H1 (cell line): ENCODE results near the gene INO80. TPM values are rescaled to one million over a fixed set of nuclear protein-coding genes. Genes with fewer than 3 reads are reported as not detected.
"Not testable (repeated sequence)": the region's sequence is repeated elsewhere in the genome, so short reads cannot be mapped to it uniquely, and the experiment has no call there.

Experiments
- CTCF ChIA-PET: fragments of 300-600 bp; sonication (Branson Sonifier 250); formaldehyde crosslinking; loops from one replicate; lab custom pipeline; 2021; ENCODE audit not compliant: partially characterized antibody; lab: Charles Lee
- POLR2A ChIA-PET: fragments of 300-600 bp; sonication (Branson Sonifier 250); formaldehyde crosslinking; loops from one replicate; lab custom pipeline; 2021; ENCODE audit warnings: inconsistent platforms; ENCODE audit not compliant: partially characterized antibody; lab: Charles Lee
- DNase-seq, 2 experiments: peaks; one replicate each; pipeline versions ENCODE4 v3.0.0 to v3.0.0-alpha.2; 2010 to 2022; ENCODE audit warnings: low spot score in 2 of 2, low read depth in 1 of 2, mixed read lengths in 1 of 2
- FAIRE-seq: peaks from 2 replicates; lab custom pipeline; 2011; peaks lifted over from hg19 to GRCh38; lab: Jason Lieb, UNC
- H2AFZ ChIP-seq: 2 replicates; pipeline ENCODE4 v1.8.1; 2012; ENCODE audit warnings: low read length, inconsistent platforms
- H2AK5ac ChIP-seq: 2 replicates; pipeline ENCODE4 v1.6.1; 2013; ENCODE audit warnings: low read depth, low read length
- H2BK120ac ChIP-seq: replicated peaks from 2 replicates; pipeline ENCODE3; 2013; ENCODE audit warnings: low read depth, low read length, inconsistent platforms
- H2BK12ac ChIP-seq: 2 replicates; pipeline ENCODE4 v1.6.1; 2013; ENCODE audit warnings: low read depth, low read length
- H2BK15ac ChIP-seq: 2 replicates; pipeline ENCODE4 v1.6.1; 2013; ENCODE audit warnings: low read length
- H2BK20ac ChIP-seq: 2 replicates; pipeline ENCODE4 v1.6.1; 2013; ENCODE audit warnings: low read length
- H2BK5ac ChIP-seq: 2 replicates; pipeline ENCODE4 v1.6.1; 2013; ENCODE audit warnings: low read depth, low read length
- H3K14ac ChIP-seq: 2 replicates; pipeline ENCODE4 v1.6.1; 2013; ENCODE audit warnings: inconsistent platforms; ENCODE audit not compliant: insufficient read length
- H3K18ac ChIP-seq: 2 replicates; pipeline ENCODE4 v1.6.1; 2013; ENCODE audit warnings: low read length; ENCODE audit errors: extremely low read depth
- H3K23ac ChIP-seq: 2 replicates; pipeline ENCODE4 v1.6.1; 2013; ENCODE audit warnings: inconsistent platforms; ENCODE audit not compliant: insufficient read length
- H3K23me2 ChIP-seq: 2 replicates; pipeline ENCODE4 v1.6.1; 2013; ENCODE audit warnings: low read depth, low read length
- H3K27ac ChIP-seq: 2 replicates; pipeline ENCODE4 v1.6.1; 2011; ENCODE audit warnings: low read depth, low read length, inconsistent platforms
- H3K27me3 ChIP-seq, 4 experiments: replicated peaks in 1 of 4; 1 replicate in 1 of 4; 2 replicates in 3 of 4; pipeline versions ENCODE4 v1.6.1 to v1.8.1; 2011 to 2013; ENCODE audit warnings: low read length in 3 of 4, mild to moderate bottlenecking in 3 of 4, inconsistent platforms in 2 of 4, mixed read lengths in 2 of 4, moderate library complexity in 1 of 4; ENCODE audit not compliant: control insufficient read depth in 3 of 4, insufficient read depth in 3 of 4; ENCODE audit errors: extremely low read depth in 1 of 4
- H3K36me3 ChIP-seq, 4 experiments: 2 replicates each; pipeline versions ENCODE4 v1.6.1 to v1.8.1; 2011 to 2013; ENCODE audit warnings: mild to moderate bottlenecking in 4 of 4, low read length in 3 of 4, moderate library complexity in 2 of 4, control low read depth in 1 of 4, inconsistent platforms in 1 of 4; ENCODE audit not compliant: insufficient read depth in 4 of 4, control insufficient read depth in 2 of 4
- H3K4ac ChIP-seq: replicated peaks from 2 replicates; pipeline ENCODE3; 2013; ENCODE audit warnings: low read length, low read depth, mixed read lengths, inconsistent platforms; ENCODE audit not compliant: insufficient read length
- H3K4me1 ChIP-seq, 4 experiments: replicated peaks in 1 of 4; 1 replicate in 1 of 4; 2 replicates in 3 of 4; pipeline versions ENCODE4 v1.6.1 to v1.8.1; 2011 to 2013; ENCODE audit warnings: low read length in 3 of 4, inconsistent platforms in 2 of 4, mixed read lengths in 1 of 4; ENCODE audit not compliant: insufficient read depth in 4 of 4, control insufficient read depth in 3 of 4
- H3K4me2 ChIP-seq, 2 experiments: 2 replicates each; pipeline versions ENCODE4 v1.6.1 to v1.8.1; 2011 to 2013; ENCODE audit warnings: low read depth in 2 of 2, low read length in 2 of 2, control low read depth in 1 of 2, inconsistent platforms in 1 of 2, mild to moderate bottlenecking in 1 of 2; ENCODE audit not compliant: insufficient read depth in 1 of 2
- H3K4me3 ChIP-seq, 4 experiments: fragments of 200-600, 300-600 bp in 1 of 4; sonication (generic), shearing (Covaris generic), sonication (Bioruptor Twin) in 1 of 4; 2 replicates each; pipeline versions ENCODE4 v1.5.1 to v1.8.1; 2011 to 2016; ENCODE audit warnings: low read length in 4 of 4, low read depth in 3 of 4, control low read depth in 2 of 4, inconsistent platforms in 2 of 4, mild to moderate bottlenecking in 2 of 4, mixed read lengths in 1 of 4, moderate library complexity in 1 of 4; ENCODE audit not compliant: insufficient read depth in 2 of 4; ENCODE audit errors: extremely low read depth in 1 of 4
- H3K56ac ChIP-seq: replicated peaks from 2 replicates; pipeline ENCODE3; 2013; ENCODE audit warnings: low read depth, mild to moderate bottlenecking, mixed read lengths, low read length, inconsistent platforms; ENCODE audit not compliant: insufficient read length
- H3K79me1 ChIP-seq: 2 replicates; pipeline ENCODE4 v1.6.1; 2013; ENCODE audit warnings: low read depth, low read length, control low read depth
- H3K79me2 ChIP-seq, 2 experiments: 2 replicates each; pipeline versions ENCODE4 v1.6.1 to v1.8.1; 2012 to 2013; ENCODE audit warnings: low read length in 2 of 2, mild to moderate bottlenecking in 2 of 2, inconsistent platforms in 1 of 2; ENCODE audit not compliant: insufficient read depth in 2 of 2, control insufficient read depth in 1 of 2
- H3K9ac ChIP-seq, 4 experiments: replicated peaks in 1 of 4; 1 replicate in 1 of 4; 2 replicates in 3 of 4; pipeline versions ENCODE4 v1.6.1 to v1.8.1; 2011 to 2013; ENCODE audit warnings: low read depth in 3 of 4, low read length in 3 of 4, control low read depth in 2 of 4, mild to moderate bottlenecking in 2 of 4, moderate library complexity in 2 of 4, inconsistent platforms in 1 of 4; ENCODE audit errors: extremely low read depth in 1 of 4
- H3K9me3 ChIP-seq, 2 experiments: 2 replicates each; pipeline versions ENCODE4 v1.6.1 to v1.8.1; 2012 to 2013; ENCODE audit warnings: mild to moderate bottlenecking in 2 of 2, moderate library complexity in 2 of 2, control low read depth in 1 of 2, inconsistent platforms in 1 of 2, low read depth in 1 of 2, low read length in 1 of 2, mixed read lengths in 1 of 2; ENCODE audit not compliant: insufficient read depth in 2 of 2
- H4K20me1 ChIP-seq, 2 experiments: replicated peaks in 1 of 2; 2 replicates each; pipeline versions ENCODE3 to v1.8.1; 2011 to 2013; ENCODE audit warnings: inconsistent platforms in 2 of 2, low read length in 2 of 2, mild to moderate bottlenecking in 1 of 2; ENCODE audit not compliant: insufficient read depth in 2 of 2, control insufficient read depth in 1 of 2
- H4K5ac ChIP-seq: 2 replicates; pipeline ENCODE4 v1.6.1; 2013; ENCODE audit warnings: low read length, low read depth, mixed read lengths, inconsistent platforms; ENCODE audit not compliant: insufficient read length
- H4K8ac ChIP-seq: 2 replicates; pipeline ENCODE4 v1.8.0; 2013; ENCODE audit warnings: mild to moderate bottlenecking, moderate library complexity, low read length, inconsistent platforms; ENCODE audit not compliant: insufficient read depth; ENCODE audit errors: extremely low read depth
- H4K91ac ChIP-seq: replicated peaks from 2 replicates; pipeline ENCODE3; 2013; ENCODE audit warnings: low read length, mixed read lengths, inconsistent platforms; ENCODE audit not compliant: insufficient read length
- WGBS, 2 experiments: shearing (Covaris generic) in 1 of 2; methylation state at CpG; one replicate each; pipeline versions ENCODE4 v1.1.6 to v1.1.7; 2013 to 2015; ENCODE audit warnings: low lambda C conversion rate in 2 of 2, mixed read lengths in 2 of 2, inconsistent platforms in 1 of 2, low coverage in 1 of 2, missing lambda C conversion rate in 1 of 2; ENCODE audit not compliant: insufficient replicate concordance in 2 of 2, insufficient coverage in 1 of 2, insufficient read length in 1 of 2; ENCODE audit errors: extremely low coverage in 1 of 2, missing lambda C conversion rate in 1 of 2; 5-methylcytosine and 5-hydroxymethylcytosine counted together
- polyA plus RNA-seq, 7 experiments: library from polyadenylated mRNA; depleted of rRNA in 3 of 7; stranded (reverse) in 5 of 7; unstranded in 2 of 7; fragments of >200 nt in 5 of 7; fragments of 200-250 nt in 2 of 7; gene quantifications; 1 replicate in 5 of 7; 2 replicates in 1 of 7; 4 replicates in 1 of 7; pipeline versions ENCODE4 v1.2.1 to v1.2.3, GENCODE V29; 2011 to 2013; ENCODE audit warnings: missing spikeins in 2 of 7, mixed read lengths in 2 of 7
- total RNA-seq: library from RNA; stranded (reverse); fragmentation: NEBNext Ultra II Directional; extraction: Animal tissue kit (Norgen Biotek cat#: 25700); gene quantifications from 2 replicates; pipeline ENCODE4 v1.2.1, GENCODE V29; 2021

INO80 gene
- total and polyA plus RNA-seq, 2 of the 8 experiments (the other 6 are each of a cell fraction or from before 2014, with no cell fraction given) = 4.3 to 24.5 TPM

- WGBS, 2 experiments = 96% methylated on average over 14 of the region's 14 CpGs; no CpG with 5 or more reads in 1 of the 2 experiments
- POLR2A ChIA-PET = interaction anchor here (1.3 to 28.7 kb wide), 4 partner anchors 14 to 67 kb away, joined by 4 to 1505 read pairs (median 108); partner anchors contain the start of genes CHAC1 and DLL4
- FAIRE-seq = not testable (repeated sequence)
Measured at GRCh38 chr15:40962317-40962716, 153.8 kb downstream of the INO80 start.

GRCh38 chr15:40961740-40962139 is 154.3 kb downstream of the INO80 start:
- H3K9me3 ChIP-seq, H3K79me2 ChIP-seq, H2AK5ac ChIP-seq, FAIRE-seq, H4K20me1 ChIP-seq, H4K91ac ChIP-seq, H4K5ac ChIP-seq, H4K8ac ChIP-seq, H3K4me1 ChIP-seq, H3K27me3 ChIP-seq, H2BK15ac ChIP-seq, H3K4me2 ChIP-seq, H2AFZ ChIP-seq, H3K14ac ChIP-seq, H2BK120ac ChIP-seq, H2BK12ac ChIP-seq, H3K4ac ChIP-seq, H3K23me2 ChIP-seq, H3K9ac ChIP-seq, H3K18ac ChIP-seq, H3K23ac ChIP-seq, H2BK20ac ChIP-seq, H3K27ac ChIP-seq, H3K36me3 ChIP-seq, H2BK5ac ChIP-seq, H3K56ac ChIP-seq, H3K79me1 ChIP-seq, H3K4me3 ChIP-seq, DNase-seq: not testable (repeated sequence)
- CTCF ChIA-PET = interaction anchor here (0.8 to 5.7 kb wide), 8 partner anchors 10 to 67 kb away, joined by 3 to 56 read pairs (median 10); partner anchors contain the start of gene VPS18
- WGBS, 2 experiments = 97% methylated on average over 17 of the region's 25 CpGs; no CpG with 5 or more reads in 1 of the 2 experiments
- POLR2A ChIA-PET = interaction anchor here (1.0 to 28.7 kb wide), 4 partner anchors 8 to 54 kb away, joined by 3 to 1505 read pairs (median 108); partner anchors contain the start of genes CHAC1 and DLL4

More at GRCh38 chr15:40962317-40962716, 153.8 kb downstream of the INO80 start:
- H2BK12ac ChIP-seq, H4K91ac ChIP-seq, H3K4me1 ChIP-seq, H3K18ac ChIP-seq, DNase-seq, H2BK5ac ChIP-seq, H3K27ac ChIP-seq, H3K27me3 ChIP-seq, H3K4me3 ChIP-seq, H2BK15ac ChIP-seq, H3K23ac ChIP-seq, H2AFZ ChIP-seq, H3K79me2 ChIP-seq, H3K36me3 ChIP-seq, H4K20me1 ChIP-seq, H2BK120ac ChIP-seq, H2BK20ac ChIP-seq, H4K5ac ChIP-seq, H3K4ac ChIP-seq, H4K8ac ChIP-seq, H2AK5ac ChIP-seq, H3K9ac ChIP-seq, H3K56ac ChIP-seq, H3K79me1 ChIP-seq, H3K14ac ChIP-seq, H3K4me2 ChIP-seq, H3K23me2 ChIP-seq, H3K9me3 ChIP-seq: not testable (repeated sequence)
- CTCF ChIA-PET = interaction anchor here (0.8 to 5.7 kb wide), 12 partner anchors 8 to 68 kb away, joined by 3 to 56 read pairs (median 9); partner anchors contain the start of gene VPS18
